ENCODE measurements around the gene PGGT1B.

The PGGT1B gene

DNA sequence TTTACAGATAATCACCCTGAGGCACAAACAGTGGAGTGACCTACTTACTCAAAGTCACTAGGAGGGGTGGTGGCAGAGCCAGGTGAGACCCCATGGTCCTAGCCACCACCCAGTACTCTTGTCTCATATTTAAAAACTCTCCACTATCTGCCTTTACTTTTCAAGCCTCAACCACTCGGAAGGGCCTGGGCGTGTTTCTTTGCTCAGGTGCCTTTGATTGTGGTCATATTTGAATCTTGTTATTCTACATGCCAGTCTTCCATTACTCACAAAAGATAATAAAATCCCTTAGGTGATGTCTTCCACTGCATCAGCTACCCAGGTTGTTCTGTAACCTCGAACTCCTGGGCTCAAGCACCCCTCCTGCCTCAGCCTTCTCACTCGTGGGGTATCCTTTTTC is 72.3 kb downstream of the PGGT1B start:
- TF ChIP-seq, protein P1, sequence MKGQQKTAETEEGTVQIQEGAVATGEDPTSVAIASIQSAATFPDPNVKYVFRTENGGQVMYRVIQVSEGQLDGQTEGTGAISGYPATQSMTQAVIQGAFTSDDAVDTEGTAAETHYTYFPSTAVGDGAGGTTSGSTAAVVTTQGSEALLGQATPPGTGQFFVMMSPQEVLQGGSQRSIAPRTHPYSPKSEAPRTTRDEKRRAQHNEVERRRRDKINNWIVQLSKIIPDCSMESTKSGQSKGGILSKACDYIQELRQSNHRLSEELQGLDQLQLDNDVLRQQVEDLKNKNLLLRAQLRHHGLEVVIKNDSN (IDR thresholded peaks at IDR 0.05), result no peak
- TF ChIP-seq ZBTB7A (IDR thresholded peaks at IDR 0.05; ENCODE audit: low read depth) (no peak), TAF1 (IDR thresholded peaks at IDR 0.05; ENCODE audit: low read depth) (no peak), CEBPB (IDR thresholded peaks at IDR 0.05) (no peak), TCF12 (IDR thresholded peaks at IDR 0.05; ENCODE audit: low read depth) (no peak), EGR1 (IDR thresholded peaks at IDR 0.05) (no peak), EP300 (IDR thresholded peaks at IDR 0.05; ENCODE audit: borderline replicate concordance) (no peak), CREB1 (IDR thresholded peaks at IDR 0.05; ENCODE audit: low read depth) (no peak), TEAD4 (IDR thresholded peaks at IDR 0.05) (no peak), FOXM1 (IDR thresholded peaks at IDR 0.05; ENCODE audit: borderline replicate concordance, low read depth) (no peak), YY1 (IDR thresholded peaks at IDR 0.05; ENCODE audit: low read depth) (no peak), RAD21 (IDR thresholded peaks at IDR 0.05; ENCODE audit: low read depth) (no peak), NFIC (IDR thresholded peaks at IDR 0.05) (no peak)
- TF ChIP-seq, protein P2, sequence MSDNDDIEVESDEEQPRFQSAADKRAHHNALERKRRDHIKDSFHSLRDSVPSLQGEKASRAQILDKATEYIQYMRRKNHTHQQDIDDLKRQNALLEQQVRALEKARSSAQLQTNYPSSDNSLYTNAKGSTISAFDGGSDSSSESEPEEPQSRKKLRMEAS (IDR thresholded peaks at IDR 0.05), result no peak
- TF ChIP-seq, protein P3, sequence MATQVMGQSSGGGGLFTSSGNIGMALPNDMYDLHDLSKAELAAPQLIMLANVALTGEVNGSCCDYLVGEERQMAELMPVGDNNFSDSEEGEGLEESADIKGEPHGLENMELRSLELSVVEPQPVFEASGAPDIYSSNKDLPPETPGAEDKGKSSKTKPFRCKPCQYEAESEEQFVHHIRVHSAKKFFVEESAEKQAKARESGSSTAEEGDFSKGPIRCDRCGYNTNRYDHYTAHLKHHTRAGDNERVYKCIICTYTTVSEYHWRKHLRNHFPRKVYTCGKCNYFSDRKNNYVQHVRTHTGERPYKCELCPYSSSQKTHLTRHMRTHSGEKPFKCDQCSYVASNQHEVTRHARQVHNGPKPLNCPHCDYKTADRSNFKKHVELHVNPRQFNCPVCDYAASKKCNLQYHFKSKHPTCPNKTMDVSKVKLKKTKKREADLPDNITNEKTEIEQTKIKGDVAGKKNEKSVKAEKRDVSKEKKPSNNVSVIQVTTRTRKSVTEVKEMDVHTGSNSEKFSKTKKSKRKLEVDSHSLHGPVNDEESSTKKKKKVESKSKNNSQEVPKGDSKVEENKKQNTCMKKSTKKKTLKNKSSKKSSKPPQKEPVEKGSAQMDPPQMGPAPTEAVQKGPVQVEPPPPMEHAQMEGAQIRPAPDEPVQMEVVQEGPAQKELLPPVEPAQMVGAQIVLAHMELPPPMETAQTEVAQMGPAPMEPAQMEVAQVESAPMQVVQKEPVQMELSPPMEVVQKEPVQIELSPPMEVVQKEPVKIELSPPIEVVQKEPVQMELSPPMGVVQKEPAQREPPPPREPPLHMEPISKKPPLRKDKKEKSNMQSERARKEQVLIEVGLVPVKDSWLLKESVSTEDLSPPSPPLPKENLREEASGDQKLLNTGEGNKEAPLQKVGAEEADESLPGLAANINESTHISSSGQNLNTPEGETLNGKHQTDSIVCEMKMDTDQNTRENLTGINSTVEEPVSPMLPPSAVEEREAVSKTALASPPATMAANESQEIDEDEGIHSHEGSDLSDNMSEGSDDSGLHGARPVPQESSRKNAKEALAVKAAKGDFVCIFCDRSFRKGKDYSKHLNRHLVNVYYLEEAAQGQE (IDR thresholded peaks at IDR 0.05; ENCODE audit: low read depth), result no peak

DNA sequence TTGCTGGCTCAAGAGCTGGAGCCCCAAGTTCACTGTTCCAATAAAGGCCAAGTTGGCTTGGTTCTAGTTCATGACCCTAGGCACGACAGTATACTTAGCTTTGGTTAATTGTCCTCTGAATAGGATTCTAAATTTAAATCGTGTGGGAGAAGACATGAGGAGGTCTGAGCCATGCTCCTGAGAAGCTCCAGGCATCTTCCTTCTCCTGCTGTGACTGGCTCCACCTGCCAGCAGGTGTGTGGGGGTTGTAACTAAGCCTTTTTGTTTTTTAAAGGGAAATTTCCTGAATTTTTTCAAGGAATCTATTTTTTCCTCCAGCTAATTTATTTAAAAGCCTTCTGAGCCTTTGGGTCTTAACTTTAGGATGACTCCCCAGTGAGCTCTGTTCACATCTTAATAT is 72.8 kb downstream of the PGGT1B start:
- no peak for TF ChIP-seq EP300 (IDR thresholded peaks at IDR 0.05; ENCODE audit: borderline replicate concordance)
- TF ChIP-seq TAF1 (IDR thresholded peaks at IDR 0.05; ENCODE audit: low read depth), result no peak
- TF ChIP-seq FOXM1 (IDR thresholded peaks at IDR 0.05; ENCODE audit: borderline replicate concordance, low read depth), result no peak
- TF ChIP-seq TEAD4 (IDR thresholded peaks at IDR 0.05), result no peak
- TF ChIP-seq, protein P2 (IDR thresholded peaks at IDR 0.05), result no peak
- no peak for TF ChIP-seq ZBTB7A (IDR thresholded peaks at IDR 0.05; ENCODE audit: low read depth)
- TF ChIP-seq CEBPB (IDR thresholded peaks at IDR 0.05), result no peak

DNA sequence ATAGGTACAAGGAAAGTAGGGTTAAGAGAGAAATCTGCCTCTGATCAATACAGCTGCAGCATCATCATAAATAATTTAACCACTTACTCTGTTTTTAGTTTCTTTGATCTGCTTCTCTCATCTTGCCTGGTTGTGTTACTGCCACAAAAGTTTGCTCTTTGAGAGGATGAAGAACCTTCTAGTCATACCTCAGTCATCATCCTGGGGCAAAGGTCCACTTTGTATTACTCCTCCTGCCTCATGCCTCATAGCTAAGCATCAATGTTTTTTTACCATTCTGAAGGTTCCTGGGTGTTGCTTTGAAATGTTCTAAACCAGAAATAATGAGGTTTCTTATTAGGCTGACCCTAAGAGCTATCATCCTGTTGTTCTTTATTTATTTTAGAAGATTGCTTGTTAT is 75.9 kb downstream of the PGGT1B start:
- TF ChIP-seq TEAD4 (IDR thresholded peaks at IDR 0.05) (no peak), ZBTB7A (IDR thresholded peaks at IDR 0.05; ENCODE audit: low read depth) (no peak), YY1 (IDR thresholded peaks at IDR 0.05; ENCODE audit: low read depth) (no peak), TCF12 (IDR thresholded peaks at IDR 0.05; ENCODE audit: low read depth) (no peak), NFIC (IDR thresholded peaks at IDR 0.05) (no peak), TAF1 (IDR thresholded peaks at IDR 0.05; ENCODE audit: low read depth) (no peak), EGR1 (IDR thresholded peaks at IDR 0.05) (no peak), RAD21 (IDR thresholded peaks at IDR 0.05; ENCODE audit: low read depth) (no peak), CREB1 (IDR thresholded peaks at IDR 0.05; ENCODE audit: low read depth) (no peak), CEBPB (IDR thresholded peaks at IDR 0.05) (no peak), EP300 (IDR thresholded peaks at IDR 0.05; ENCODE audit: borderline replicate concordance) (no peak), FOXM1 (IDR thresholded peaks at IDR 0.05; ENCODE audit: borderline replicate concordance, low read depth) (no peak)
- TF ChIP-seq, protein P1 (IDR thresholded peaks at IDR 0.05), result no peak
- TF ChIP-seq, protein P3 (IDR thresholded peaks at IDR 0.05; ENCODE audit: low read depth), result no peak
- TF ChIP-seq, protein P2 (IDR thresholded peaks at IDR 0.05), result no peak

DNA sequence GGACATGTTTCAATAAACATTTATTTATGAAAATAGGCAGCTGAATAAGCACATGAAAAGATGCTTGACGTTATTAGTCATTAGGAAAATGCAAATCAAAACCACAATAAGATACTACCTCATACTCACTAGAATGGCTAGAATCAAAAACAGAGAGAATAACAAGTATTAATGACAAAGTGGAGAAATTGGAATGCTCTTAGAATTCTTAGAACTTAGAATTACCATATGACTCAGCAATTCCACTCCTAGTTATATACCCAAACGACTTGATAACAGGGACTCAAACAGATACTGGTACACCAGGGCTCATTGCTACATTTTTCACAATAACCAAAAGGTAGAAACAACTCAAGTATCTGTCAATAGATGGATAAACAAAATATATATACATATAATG is 77.9 kb downstream of the PGGT1B start:
- TF ChIP-seq, protein P1 (IDR thresholded peaks at IDR 0.05), result no peak
- TF ChIP-seq TAF1 (IDR thresholded peaks at IDR 0.05; ENCODE audit: low read depth) (no peak), EGR1 (IDR thresholded peaks at IDR 0.05) (no peak), YY1 (IDR thresholded peaks at IDR 0.05; ENCODE audit: low read depth) (no peak), CEBPB (IDR thresholded peaks at IDR 0.05) (no peak), FOXM1 (IDR thresholded peaks at IDR 0.05; ENCODE audit: borderline replicate concordance, low read depth) (no peak), TEAD4 (IDR thresholded peaks at IDR 0.05) (no peak), TCF12 (IDR thresholded peaks at IDR 0.05; ENCODE audit: low read depth) (no peak), ZBTB7A (IDR thresholded peaks at IDR 0.05; ENCODE audit: low read depth) (no peak), EP300 (IDR thresholded peaks at IDR 0.05; ENCODE audit: borderline replicate concordance) (no peak)
- TF ChIP-seq, protein P3 (IDR thresholded peaks at IDR 0.05; ENCODE audit: low read depth), result no peak
- TF ChIP-seq, protein P2 (IDR thresholded peaks at IDR 0.05), result no peak

All from Ishikawa (cell line).